Neuron (in vitro differentiated cells): ENCODE data around the gene SGCD.

Source experiments
- H2AFZ ChIP-seq: one replicate; pipeline ENCODE4 v1.6.1; 2013; ENCODE audit warnings: low read depth, mild to moderate bottlenecking, inconsistent platforms, low read length, moderate library complexity
- H3K27me3 ChIP-seq: one replicate; pipeline ENCODE4 v1.6.1; 2013; ENCODE audit warnings: low read length; ENCODE audit not compliant: insufficient read depth
- H3K36me3 ChIP-seq: one replicate; pipeline ENCODE4 v1.6.1; 2013; ENCODE audit warnings: low read length; ENCODE audit not compliant: insufficient read depth
- H3K4me1 ChIP-seq: one replicate; pipeline ENCODE4 v1.6.1; 2013; ENCODE audit warnings: low read length; ENCODE audit not compliant: insufficient read depth
- H3K4me3 ChIP-seq: 2 replicates; pipeline ENCODE4 v1.5.1; 2013; ENCODE audit warnings: mild to moderate bottlenecking, low read length, moderate library complexity
- H3K9me3 ChIP-seq: one replicate; pipeline ENCODE4 v1.6.1; 2013; ENCODE audit warnings: low read length

Gene SGCD

DNA sequence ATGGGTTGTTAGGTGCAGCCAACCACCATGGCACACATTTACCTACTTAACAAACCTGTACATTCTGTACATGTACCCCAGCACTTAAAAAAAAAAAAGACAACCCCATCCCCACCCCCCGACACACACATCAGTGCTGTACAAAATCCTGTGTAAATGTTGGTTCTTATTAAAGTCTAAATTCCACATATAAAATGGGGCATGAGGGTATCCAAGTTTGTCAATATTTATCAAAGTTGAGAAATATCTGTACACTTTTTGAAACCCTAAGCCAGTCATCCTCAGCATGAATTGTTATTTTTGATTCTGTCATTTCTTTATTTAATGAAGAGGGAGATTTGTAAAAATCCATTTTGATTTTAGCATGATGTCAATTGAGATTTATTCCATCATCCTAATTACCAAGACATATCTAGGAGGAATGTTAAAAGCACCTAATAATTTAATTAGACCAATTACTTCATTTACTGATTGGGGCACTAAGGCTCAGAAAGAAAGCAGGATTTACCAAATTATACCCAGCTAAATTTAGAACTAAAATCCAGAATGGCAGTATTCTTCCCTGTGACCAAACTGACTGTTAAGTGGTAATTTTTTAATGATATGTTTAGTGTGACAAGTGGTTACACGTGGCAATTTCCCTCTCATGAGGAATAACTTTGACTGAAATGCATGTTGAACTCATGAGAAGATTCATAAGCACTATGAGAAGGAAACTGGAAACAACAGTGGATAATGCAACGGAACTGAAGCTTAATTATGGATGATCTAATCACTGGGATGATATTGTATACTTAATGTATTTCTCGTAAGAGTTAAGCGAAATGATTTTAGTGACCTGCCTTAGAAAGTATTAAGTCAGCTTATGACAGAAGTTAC lies 195.9 kb downstream of the SGCD start:
- no peak overlapping the region for H3K4me3 ChIP-seq
- H2AFZ ChIP-seq = no peak overlapping the region
- H3K9me3 ChIP-seq = no peaks in the 10 kb centered on the region
- no peaks in the 10 kb centered on the region for H3K36me3 ChIP-seq
- H3K27me3 ChIP-seq = no peaks in the 10 kb centered on the region
- no peaks in the 10 kb centered on the region for H3K4me1 ChIP-seq

DNA sequence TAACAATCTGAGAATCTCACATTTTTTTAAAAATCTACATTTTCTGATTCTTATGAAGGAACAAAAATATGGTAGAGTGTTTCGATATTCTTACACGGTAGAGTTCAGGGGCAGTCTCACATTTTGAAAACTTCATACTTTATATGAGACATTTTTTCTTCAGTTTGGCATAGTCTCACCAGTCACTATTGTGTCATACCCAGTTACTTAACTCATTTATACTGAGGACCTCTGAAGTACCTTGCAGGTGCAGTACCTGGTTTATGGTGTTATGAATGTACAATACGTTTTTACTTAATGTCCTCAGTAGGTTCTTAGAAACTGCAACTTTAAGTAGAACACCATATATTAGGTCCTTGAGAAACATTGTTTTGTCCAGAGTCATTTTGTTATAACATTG lies 196.6 kb downstream of the SGCD start:
- Histone ChIP-seq H2AFZ (no peak overlapping the region), H3K27me3 (no peaks in the 10 kb centered on the region), H3K36me3 (no peaks in the 10 kb centered on the region), H3K4me3 (no peak overlapping the region), H3K9me3 (no peaks in the 10 kb centered on the region), H3K4me1 (no peaks in the 10 kb centered on the region)

DNA sequence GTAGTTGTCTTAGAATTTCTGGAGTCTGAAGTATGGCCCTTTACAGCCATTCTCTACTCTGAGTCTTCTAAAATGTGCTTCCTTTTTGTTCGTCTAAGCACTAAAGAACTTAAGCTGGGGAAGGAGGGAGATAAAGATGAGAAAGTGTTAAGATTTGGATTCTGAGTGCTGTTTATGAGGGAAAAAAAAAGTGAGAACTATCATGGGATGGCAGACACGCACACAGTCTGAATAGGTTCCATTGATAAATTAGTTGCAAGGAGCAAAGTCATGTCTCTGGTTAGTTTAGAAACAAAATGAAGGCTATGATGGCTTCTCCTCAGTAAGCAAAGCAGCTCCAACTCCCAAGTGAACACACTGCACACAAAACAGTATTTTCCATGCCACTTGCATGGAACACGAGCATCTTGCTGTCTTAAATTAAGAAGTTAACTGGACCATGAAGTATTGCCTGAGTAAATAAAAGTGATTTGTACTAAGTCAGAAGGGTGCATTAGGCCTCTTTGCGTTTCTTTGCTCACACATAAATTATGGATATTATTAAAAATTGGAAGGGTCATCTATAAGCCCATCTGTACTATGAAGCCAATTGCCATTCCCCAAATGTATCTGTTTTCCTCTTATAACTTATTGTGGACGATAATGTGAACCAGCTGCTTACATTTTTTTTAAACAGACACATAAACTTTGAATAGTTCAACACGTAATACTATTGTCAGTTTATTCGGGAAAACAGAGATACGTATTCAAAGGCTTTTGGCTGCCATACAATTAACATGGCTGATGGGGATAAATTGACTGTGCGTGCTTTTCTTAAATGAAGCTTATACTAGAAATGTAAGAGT lies 199.3 kb downstream of the SGCD start:
- Histone ChIP-seq H3K27me3 (no peaks in the 10 kb centered on the region), H2AFZ (no peak overlapping the region), H3K9me3 (no peaks in the 10 kb centered on the region), H3K4me3 (no peak overlapping the region), H3K36me3 (no peaks in the 10 kb centered on the region), H3K4me1 (no peaks in the 10 kb centered on the region)

DNA sequence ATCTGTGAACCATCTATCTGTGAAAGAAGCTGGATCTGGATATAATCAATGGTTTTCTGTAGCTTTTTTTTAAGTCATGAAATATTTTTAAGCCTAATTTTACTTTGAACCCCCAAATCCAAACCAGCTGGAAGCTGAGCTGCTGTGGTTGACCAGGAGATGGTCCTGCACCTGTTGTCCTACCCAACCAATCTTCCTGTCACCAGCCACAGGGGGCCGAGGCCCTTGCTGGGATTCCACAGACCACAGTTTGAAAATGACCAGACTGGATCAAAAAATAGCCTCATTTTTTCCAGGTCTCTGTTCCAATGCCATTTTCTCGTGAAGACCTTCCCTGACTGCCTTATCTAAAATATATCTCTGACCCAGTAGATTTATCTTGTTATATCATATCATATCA lies 200.6 kb downstream of the SGCD start:
- H3K27me3 ChIP-seq = no peaks in the 10 kb centered on the region
- H3K4me3 ChIP-seq = no peak overlapping the region
- no peaks in the 10 kb centered on the region for H3K4me1 ChIP-seq
- no peak overlapping the region for H2AFZ ChIP-seq
- H3K36me3 ChIP-seq = no peaks in the 10 kb centered on the region
- H3K9me3 ChIP-seq = no peaks in the 10 kb centered on the region

DNA sequence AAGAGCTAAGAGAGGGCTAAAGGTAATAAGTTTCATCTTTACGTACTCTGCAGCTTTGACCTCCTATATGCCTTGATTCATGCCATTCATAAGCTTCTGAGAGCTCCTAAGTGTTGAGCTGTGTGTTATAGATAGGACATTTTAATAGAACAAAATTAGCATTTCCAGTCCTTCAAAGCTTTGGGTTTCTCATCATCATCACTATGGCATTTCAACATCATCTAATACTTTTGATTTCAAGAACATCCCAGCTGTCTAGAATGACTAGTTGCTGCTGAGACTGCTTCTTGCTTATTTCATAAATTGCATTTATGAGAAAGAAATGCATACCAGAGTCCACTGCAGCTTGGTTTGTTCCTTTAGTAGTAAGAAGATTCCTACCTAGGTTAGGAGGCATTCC lies 201.7 kb downstream of the SGCD start:
- no peak overlapping the region for H2AFZ ChIP-seq
- no peaks in the 10 kb centered on the region for H3K4me1 ChIP-seq
- no peak overlapping the region for H3K4me3 ChIP-seq
- H3K36me3 ChIP-seq = no peaks in the 10 kb centered on the region
- H3K9me3 ChIP-seq = no peaks in the 10 kb centered on the region
- no peaks in the 10 kb centered on the region for H3K27me3 ChIP-seq

DNA sequence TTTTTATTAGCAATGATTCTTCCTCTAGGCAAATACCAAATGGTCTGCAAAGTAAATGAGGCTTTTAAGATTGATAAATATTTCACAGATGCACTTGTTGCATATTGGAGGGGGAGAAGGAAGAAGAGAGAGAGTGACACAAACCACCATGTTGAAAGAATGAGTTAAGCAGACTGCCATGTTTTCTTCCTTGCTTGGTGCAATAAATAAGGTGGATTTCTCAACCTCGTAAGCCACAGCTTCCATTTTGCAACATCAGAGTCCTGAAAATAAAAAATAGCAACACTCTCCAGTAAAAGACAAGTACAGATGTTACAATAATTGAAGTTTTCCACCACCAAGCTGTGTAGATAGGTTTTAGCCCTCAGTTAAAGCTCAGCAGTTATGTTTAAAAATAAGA lies 202.9 kb downstream of the SGCD start:
- no peaks in the 10 kb centered on the region for H3K27me3 ChIP-seq
- no peaks in the 10 kb centered on the region for H3K9me3 ChIP-seq
- H3K4me3 ChIP-seq = no peak overlapping the region
- H2AFZ ChIP-seq = no peak overlapping the region
- no peaks in the 10 kb centered on the region for H3K4me1 ChIP-seq
- H3K36me3 ChIP-seq = no peaks in the 10 kb centered on the region

DNA sequence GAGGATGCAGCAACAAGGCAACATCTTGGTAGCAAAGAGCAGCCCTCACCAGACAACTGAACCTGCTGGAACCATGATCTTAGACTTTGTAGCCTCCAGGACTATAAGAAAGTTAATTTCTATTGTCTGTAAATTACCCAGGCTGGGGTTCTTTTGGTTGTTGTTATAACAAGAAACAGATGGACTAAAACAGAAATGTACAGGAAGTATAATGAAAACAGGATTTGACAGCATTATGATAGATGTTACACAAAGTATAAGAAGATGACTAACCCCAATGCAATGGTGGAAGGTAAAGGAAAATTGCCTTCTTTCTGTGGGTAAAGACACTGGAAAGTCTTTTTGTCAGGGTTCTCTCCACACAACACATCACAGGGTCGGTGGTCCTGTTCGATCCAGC lies 204.2 kb downstream of the SGCD start:
- Histone ChIP-seq H3K27me3 (no peaks in the 10 kb centered on the region), H2AFZ (no peak overlapping the region), H3K9me3 (no peaks in the 10 kb centered on the region), H3K36me3 (no peaks in the 10 kb centered on the region), H3K4me1 (no peaks in the 10 kb centered on the region), H3K4me3 (no peak overlapping the region)

DNA sequence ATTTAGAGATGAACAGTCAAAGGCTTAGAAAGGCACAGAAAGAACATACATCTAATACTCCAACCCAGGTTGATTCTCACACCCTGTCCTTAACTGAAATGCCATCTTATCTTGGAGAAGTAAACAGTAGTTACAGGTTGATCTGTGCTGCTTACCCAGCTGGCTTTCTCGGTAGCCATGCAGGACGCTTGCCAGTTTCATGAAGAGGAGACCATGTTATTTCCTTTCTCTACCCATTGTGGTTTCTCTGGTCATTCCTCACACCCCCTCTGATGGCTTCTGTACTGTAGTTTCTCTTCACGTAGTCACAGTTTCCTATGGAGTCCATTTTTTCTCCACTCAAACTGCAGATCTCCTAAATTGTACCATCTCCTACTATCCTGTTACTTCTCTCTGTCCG lies 206.0 kb downstream of the SGCD start:
- H3K4me1 ChIP-seq = no peaks in the 10 kb centered on the region
- H3K27me3 ChIP-seq = no peaks in the 10 kb centered on the region
- H3K36me3 ChIP-seq = no peaks in the 10 kb centered on the region
- no peak overlapping the region for H3K4me3 ChIP-seq
- H2AFZ ChIP-seq = no peak overlapping the region
- no peaks in the 10 kb centered on the region for H3K9me3 ChIP-seq

DNA sequence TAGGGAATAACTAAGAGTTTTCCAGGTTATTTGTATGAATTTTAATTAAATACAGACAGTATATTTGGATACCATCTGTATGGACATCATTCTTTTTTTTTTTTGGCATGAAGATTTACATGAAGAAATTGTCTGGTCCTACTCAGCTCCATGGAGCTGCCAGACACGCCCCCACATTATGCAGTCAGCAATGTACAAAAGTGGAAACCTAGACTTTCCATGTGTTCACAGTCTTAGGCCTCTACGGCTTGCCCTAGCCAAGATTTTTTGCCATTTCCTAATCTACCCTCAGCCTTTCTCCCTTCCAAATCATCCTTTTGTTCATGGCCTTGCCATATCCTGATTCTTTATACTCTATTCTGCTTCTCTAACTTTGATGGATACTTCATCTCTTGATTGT lies 207.1 kb downstream of the SGCD start:
- Histone ChIP-seq H3K4me1 (no peaks in the 10 kb centered on the region), H3K9me3 (no peaks in the 10 kb centered on the region), H2AFZ (no peak overlapping the region), H3K27me3 (no peaks in the 10 kb centered on the region), H3K4me3 (no peak overlapping the region), H3K36me3 (no peaks in the 10 kb centered on the region)

DNA sequence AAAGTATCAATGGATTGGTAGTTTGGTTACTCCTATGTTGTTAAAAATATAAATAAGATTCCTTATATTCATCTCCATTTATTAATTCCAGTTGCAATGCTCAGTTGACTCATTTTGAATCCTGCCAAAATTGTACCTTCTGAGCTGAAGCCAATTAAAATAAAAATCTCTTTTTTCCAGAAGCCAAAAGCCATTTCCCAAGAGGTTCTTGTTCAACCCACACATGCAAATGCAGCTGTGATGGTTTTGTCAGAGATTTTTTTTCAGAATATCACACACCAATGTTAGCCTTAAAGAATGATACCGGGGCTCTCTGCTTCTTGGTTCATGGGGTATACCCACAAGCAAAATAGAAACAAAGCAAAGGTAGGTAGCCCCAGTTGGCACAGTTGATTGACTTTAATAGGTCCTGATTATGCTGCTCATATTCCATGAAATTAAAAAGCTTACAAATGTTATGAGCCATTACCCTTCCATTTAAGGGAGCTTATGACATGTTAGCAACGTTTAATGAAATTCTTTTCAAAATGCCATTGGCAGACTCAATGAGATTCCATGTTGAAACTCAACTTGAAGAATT lies 208.0 kb downstream of the SGCD start:
- Histone ChIP-seq H3K4me3 (no peak overlapping the region), H3K27me3 (no peaks in the 10 kb centered on the region)

DNA sequence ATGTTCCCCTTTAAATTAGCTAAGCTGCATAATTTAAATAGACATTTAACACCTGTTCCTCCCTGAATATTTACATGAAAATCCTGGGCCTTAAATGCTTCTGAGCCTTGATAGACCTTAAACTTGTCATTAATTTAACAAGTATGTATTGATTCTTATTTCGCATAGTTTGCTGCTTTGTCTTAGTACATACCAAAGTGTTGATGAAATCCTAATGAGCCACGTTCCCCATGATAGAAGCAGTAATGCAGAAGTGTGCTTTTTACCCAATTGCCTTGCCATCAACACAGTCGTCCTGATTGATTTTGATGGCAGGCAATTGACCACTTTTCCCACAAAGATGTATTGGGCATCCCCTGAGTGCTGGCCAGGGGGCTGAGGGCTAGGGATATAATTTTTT lies 213.5 kb downstream of the SGCD start:
- H3K36me3 ChIP-seq = no peaks in the 10 kb centered on the region
- no peak overlapping the region for H3K4me3 ChIP-seq
- H3K9me3 ChIP-seq = no peaks in the 10 kb centered on the region
- no peaks in the 10 kb centered on the region for H3K27me3 ChIP-seq
- no peaks in the 10 kb centered on the region for H3K4me1 ChIP-seq
- H2AFZ ChIP-seq = no peak overlapping the region

More for the DNA sequence above, 208.0 kb downstream of the SGCD start:
- H3K9me3 ChIP-seq = no peaks in the 10 kb centered on the region
- H2AFZ ChIP-seq = no peak overlapping the region
- no peaks in the 10 kb centered on the region for H3K36me3 ChIP-seq
- no peaks in the 10 kb centered on the region for H3K4me1 ChIP-seq

DNA sequence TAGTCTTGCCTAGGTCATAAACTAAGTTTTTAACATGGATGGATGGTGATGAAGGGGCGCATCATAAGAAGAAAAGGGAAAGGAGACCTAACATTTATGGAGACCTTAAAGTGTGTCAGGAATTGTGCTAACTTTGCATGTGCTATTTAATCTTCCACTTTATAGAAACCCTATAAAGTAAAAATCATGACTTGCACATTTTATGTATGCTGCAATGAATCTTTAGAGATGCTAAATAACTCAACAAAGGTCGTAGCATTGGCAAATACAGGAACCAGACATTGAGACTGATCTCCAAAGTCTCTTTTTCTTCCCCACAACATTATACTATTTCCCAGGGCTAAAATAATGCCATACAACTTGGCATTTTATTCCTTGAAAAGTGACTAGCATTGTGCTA lies 214.6 kb downstream of the SGCD start:
- Histone ChIP-seq H3K4me3 (no peak overlapping the region), H3K36me3 (no peaks in the 10 kb centered on the region), H3K4me1 (no peaks in the 10 kb centered on the region), H2AFZ (no peak overlapping the region), H3K27me3 (no peaks in the 10 kb centered on the region), H3K9me3 (no peaks in the 10 kb centered on the region)
